ENCODE data around the gene ZNF311. TPM values are rescaled to one million over a fixed set of nuclear protein-coding genes. Genes with fewer than 3 reads are reported as not detected.
A peak's percentile ranks its signal among the peaks of the same experiment; 100 is the strongest.

Gene ZNF311
- total and polyA plus RNA-seq, 9 of the 15 experiments (the other 6 are each of a cell fraction or from before 2014, with no cell fraction given) = 5.1 to 10.0 (median 7.5) TPM

- Histone ChIP-seq H3K27me3 (ENCODE audit: control insufficient read depth in 2 of 2, insufficient read depth in 2 of 2, low read length in 2 of 2) (no peaks in the 10 kb centered on the region), H3K27ac (ENCODE audit: extremely low read depth, low read depth, low read length) (peak overlapping the region; percentile 43), H3K79me2 (ENCODE audit: control insufficient read depth, insufficient read depth, low read length) (no peaks in the 10 kb centered on the region), H3K4me3 (no peak overlapping the region), H3K9me1 (ENCODE audit: control insufficient read depth, insufficient read depth, low read length) (no peaks in the 10 kb centered on the region), H2AFZ (ENCODE audit: low read depth, low read length) (peak overlapping the region; percentile 73), H3K4me2 (ENCODE audit: insufficient read depth, low read length) (peak overlapping the region; percentile 15; the same call in 1 of the 2 replicates), H3K36me3 (ENCODE audit: control insufficient read depth, insufficient read depth, low read length) (no peaks in the 10 kb centered on the region), H3K4me1 (replicated peaks in 1 of 2; ENCODE audit: control insufficient read depth in 2 of 2, insufficient read depth in 2 of 2, low read length in 2 of 2) (peaks cover 10 to 41% of the 10 kb centered on the region in 2 experiments; a peak in 3 of 5 replicates), H3K9me3 (replicated peaks; ENCODE audit: control insufficient read depth, insufficient read depth, low read depth, low read length) (no peaks in the 10 kb centered on the region), H4K20me1 (replicated peaks; ENCODE audit: control insufficient read depth, insufficient read depth, low read length) (no peaks in the 10 kb centered on the region), H3K9ac (ENCODE audit: insufficient read depth in 1 of 2, low read depth in 2 of 2, low read length in 2 of 2) (peak overlapping the region in 1 of 2 experiments; percentile 94; a peak in 2 of 4 replicates)
- DNase-seq (ENCODE audit: extremely low read depth in 1 of 4, low spot score in 3 of 4) (no peak), ATAC-seq (no peak), FAIRE-seq (no peak)
- CTCF ChIA-PET (ENCODE audit: low intra/inter-chr PET ratio) = no interaction called here
- 90% methylated on average over 3 of the region's 3 CpGs for WGBS (ENCODE audit: insufficient coverage, low coverage, missing lambda C conversion rate)
- TF ChIP-seq UBTF (IDR thresholded peaks at IDR 0.05; ENCODE audit: borderline replicate concordance in 1 of 2, low read depth in 2 of 2, low read length in 2 of 2) = no peak
- 0 out of 2 replicates have a peak, but pooled peaks have one; percentile 12 for TF ChIP-seq ZBTB12 (CRISPR knock-in tag; IDR thresholded peaks at IDR 0.05)
- in situ Hi-C loops (cut with MboI) = loop anchor here (5.0 kb wide), 1 partner anchor 37 kb away; no protein-coding TSS in a partner anchor
- POLR2A ChIA-PET = interaction anchor here (3.9 kb wide), 1 partner anchor 35 kb away, joined by 21 read pairs; no protein-coding TSS in a partner anchor
- intact Hi-C loops (cut with micrococcal nuclease) = no loop called here
- no TSS peak for BruUV-seq (replicated peaks)
Measured at GRCh38 chr6:28945349-28945748, 59.8 kb downstream of the ZNF311 start.

Small RNA genes lying within 50 kb of the gene (small RNA-seq; reads per million reads assigned to genes)
- not detected for gene RN7SL471P

Other genes starting within 250 kb of the ZNF311 start
- gene TRIM27, start 81.3 kb downstream of the ZNF311 start, total RNA-seq (2014; rRNA removed) = 145 and 157 TPM in 2 replicates
- 126 and 129 TPM in 2 replicates for gene TRIM27, start 81.3 kb downstream of the ZNF311 start, total RNA-seq (2014; rRNA removed; fragmentation: Illumina TruSeq; extraction: Trizol)
- gene TRIM27, start 81.3 kb downstream of the ZNF311 start, total RNA-seq (2015; rRNA removed; fragmentation: Illumina TruSeq; extraction: Trizol) = 141 and 156 TPM in 2 replicates
- gene TRIM27, start 81.3 kb downstream of the ZNF311 start, total RNA-seq (2021) = 122 and 127 TPM in 2 replicates
- gene TRIM27, start 81.3 kb downstream of the ZNF311 start, polyA plus RNA-seq (2011; rRNA removed) = 206 and 235 TPM in 2 replicates
- 90.9 and 99.7 TPM in 2 replicates for gene TRIM27, start 81.3 kb downstream of the ZNF311 start, polyA plus RNA-seq (2014; fragmentation: Illumina TruSeq; extraction: Trizol)
- gene TRIM27, start 81.3 kb downstream of the ZNF311 start, polyA plus RNA-seq (2014; fragmentation: Nextera tagmentation; extraction: Ambion mirVana) = 10 to 100 TPM; 37.7 to 49.6 TPM
- 118 TPM in 2 replicates for gene TRIM27, start 81.3 kb downstream of the ZNF311 start, polyA plus RNA-seq (2014; rRNA removed)
- gene OR2W1, start 39.9 kb upstream of the ZNF311 start, total RNA-seq (2014; rRNA removed) = not detected in 2 replicates
- gene OR2W1, start 39.9 kb upstream of the ZNF311 start, total RNA-seq (2014; rRNA removed; fragmentation: Illumina TruSeq; extraction: Trizol) = not detected in 2 replicates
- gene OR2W1, start 39.9 kb upstream of the ZNF311 start, total RNA-seq (2015; rRNA removed; fragmentation: Illumina TruSeq; extraction: Trizol) = not detected in 2 replicates
- not detected in 2 replicates for gene OR2W1, start 39.9 kb upstream of the ZNF311 start, total RNA-seq (2021)
- gene OR2W1, start 39.9 kb upstream of the ZNF311 start, polyA plus RNA-seq (2011; rRNA removed) = not detected in 2 replicates
- gene OR2W1, start 39.9 kb upstream of the ZNF311 start, polyA plus RNA-seq (2014; fragmentation: Illumina TruSeq; extraction: Trizol) = not detected in 2 replicates
- gene OR2W1, start 39.9 kb upstream of the ZNF311 start, polyA plus RNA-seq (2014; fragmentation: Nextera tagmentation; extraction: Ambion mirVana) = not detected
- gene OR2W1, start 39.9 kb upstream of the ZNF311 start, polyA plus RNA-seq (2014; rRNA removed) = not detected in 2 replicates
- not detected in 2 replicates for gene OR2B3, start 82.0 kb upstream of the ZNF311 start, total RNA-seq (2014; rRNA removed)
- not detected in 2 replicates for gene OR2B3, start 82.0 kb upstream of the ZNF311 start, total RNA-seq (2014; rRNA removed; fragmentation: Illumina TruSeq; extraction: Trizol)
- gene OR2B3, start 82.0 kb upstream of the ZNF311 start, total RNA-seq (2015; rRNA removed; fragmentation: Illumina TruSeq; extraction: Trizol) = not detected in 2 replicates
- not detected in 2 replicates for gene OR2B3, start 82.0 kb upstream of the ZNF311 start, total RNA-seq (2021)
- not detected in 2 replicates for gene OR2B3, start 82.0 kb upstream of the ZNF311 start, polyA plus RNA-seq (2011; rRNA removed)
- gene OR2B3, start 82.0 kb upstream of the ZNF311 start, polyA plus RNA-seq (2014; fragmentation: Illumina TruSeq; extraction: Trizol) = not detected in 2 replicates
- gene OR2B3, start 82.0 kb upstream of the ZNF311 start, polyA plus RNA-seq (2014; fragmentation: Nextera tagmentation; extraction: Ambion mirVana) = not detected
- not detected in 2 replicates for gene OR2B3, start 82.0 kb upstream of the ZNF311 start, polyA plus RNA-seq (2014; rRNA removed)
- gene OR2J1, start 94.2 kb upstream of the ZNF311 start, total RNA-seq (2014; rRNA removed) = not detected in 2 replicates
- gene OR2J1, start 94.2 kb upstream of the ZNF311 start, total RNA-seq (2014; rRNA removed; fragmentation: Illumina TruSeq; extraction: Trizol) = not detected in 2 replicates
- not detected in 2 replicates for gene OR2J1, start 94.2 kb upstream of the ZNF311 start, total RNA-seq (2015; rRNA removed; fragmentation: Illumina TruSeq; extraction: Trizol)
- not detected in 2 replicates for gene OR2J1, start 94.2 kb upstream of the ZNF311 start, total RNA-seq (2021)
- gene OR2J1, start 94.2 kb upstream of the ZNF311 start, polyA plus RNA-seq (2011; rRNA removed) = not detected in 2 replicates
- not detected in 2 replicates for gene OR2J1, start 94.2 kb upstream of the ZNF311 start, polyA plus RNA-seq (2014; fragmentation: Illumina TruSeq; extraction: Trizol)
- not detected for gene OR2J1, start 94.2 kb upstream of the ZNF311 start, polyA plus RNA-seq (2014; fragmentation: Nextera tagmentation; extraction: Ambion mirVana)
- gene OR2J1, start 94.2 kb upstream of the ZNF311 start, polyA plus RNA-seq (2014; rRNA removed) = not detected in 2 replicates
- gene OR2J3, start 102.7 kb upstream of the ZNF311 start, total RNA-seq (2014; rRNA removed) = 0.08 and 0.14 TPM in 2 replicates
- gene OR2J3, start 102.7 kb upstream of the ZNF311 start, total RNA-seq (2014; rRNA removed; fragmentation: Illumina TruSeq; extraction: Trizol) = not detected in 2 replicates
- gene OR2J3, start 102.7 kb upstream of the ZNF311 start, total RNA-seq (2015; rRNA removed; fragmentation: Illumina TruSeq; extraction: Trizol) = not detected in 2 replicates
- not detected in 2 replicates for gene OR2J3, start 102.7 kb upstream of the ZNF311 start, total RNA-seq (2021)
- gene OR2J3, start 102.7 kb upstream of the ZNF311 start, polyA plus RNA-seq (2011; rRNA removed) = 0.17 and 0.20 TPM in 2 replicates
- gene OR2J3, start 102.7 kb upstream of the ZNF311 start, polyA plus RNA-seq (2014; fragmentation: Illumina TruSeq; extraction: Trizol) = not detected in 2 replicates
- not detected for gene OR2J3, start 102.7 kb upstream of the ZNF311 start, polyA plus RNA-seq (2014; fragmentation: Nextera tagmentation; extraction: Ambion mirVana)
- gene OR2J3, start 102.7 kb upstream of the ZNF311 start, polyA plus RNA-seq (2014; rRNA removed) = not detected in 2 replicates
- gene OR2J2, start 165.6 kb upstream of the ZNF311 start, total RNA-seq (2014; rRNA removed) = not detected in 2 replicates
- not detected in 2 replicates for gene OR2J2, start 165.6 kb upstream of the ZNF311 start, total RNA-seq (2014; rRNA removed; fragmentation: Illumina TruSeq; extraction: Trizol)
- gene OR2J2, start 165.6 kb upstream of the ZNF311 start, total RNA-seq (2015; rRNA removed; fragmentation: Illumina TruSeq; extraction: Trizol) = not detected in 2 replicates
- not detected in 2 replicates for gene OR2J2, start 165.6 kb upstream of the ZNF311 start, total RNA-seq (2021)
- gene OR2J2, start 165.6 kb upstream of the ZNF311 start, polyA plus RNA-seq (2011; rRNA removed) = not detected in 2 replicates
- not detected in 2 replicates for gene OR2J2, start 165.6 kb upstream of the ZNF311 start, polyA plus RNA-seq (2014; fragmentation: Illumina TruSeq; extraction: Trizol)
- gene OR2J2, start 165.6 kb upstream of the ZNF311 start, polyA plus RNA-seq (2014; fragmentation: Nextera tagmentation; extraction: Ambion mirVana) = not detected
- gene OR2J2, start 165.6 kb upstream of the ZNF311 start, polyA plus RNA-seq (2014; rRNA removed) = not detected in 2 replicates